Measurements from ENCODE around the gene IL10RA.

DNA sequence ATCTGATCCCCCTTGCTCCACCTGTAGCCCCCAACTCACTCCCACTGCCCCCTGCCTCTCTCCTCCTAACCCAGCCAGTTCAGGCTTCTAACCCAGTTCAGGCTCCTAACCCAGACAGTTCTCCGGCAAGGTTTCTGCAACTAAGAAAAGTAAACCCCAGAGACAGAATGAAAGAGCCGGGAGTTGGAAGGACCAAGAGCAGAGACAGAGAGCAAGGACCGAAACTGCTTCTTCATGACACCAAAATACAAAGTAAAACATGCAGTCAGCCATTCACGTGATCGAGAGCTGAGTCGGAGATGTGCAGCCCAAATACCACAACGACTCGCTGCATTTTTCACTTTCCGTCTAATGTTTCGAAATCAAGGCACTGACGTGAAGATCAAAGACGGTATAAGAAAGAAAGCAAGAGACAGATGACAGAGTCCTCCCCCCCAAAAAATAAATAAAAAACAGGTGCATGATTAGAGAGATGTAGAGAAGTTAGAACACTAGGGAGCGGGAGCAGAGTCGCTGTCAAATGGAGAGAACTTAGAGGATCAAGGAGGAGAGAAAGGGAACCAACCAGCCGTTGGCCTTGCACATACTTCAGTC, 884 bp downstream of the IL10RA start:
- no peak for TF ChIP-seq EZH2phosphoT487 (IDR thresholded peaks at IDR 0.05; ENCODE audit: low read depth)
- TF ChIP-seq, protein P1, sequence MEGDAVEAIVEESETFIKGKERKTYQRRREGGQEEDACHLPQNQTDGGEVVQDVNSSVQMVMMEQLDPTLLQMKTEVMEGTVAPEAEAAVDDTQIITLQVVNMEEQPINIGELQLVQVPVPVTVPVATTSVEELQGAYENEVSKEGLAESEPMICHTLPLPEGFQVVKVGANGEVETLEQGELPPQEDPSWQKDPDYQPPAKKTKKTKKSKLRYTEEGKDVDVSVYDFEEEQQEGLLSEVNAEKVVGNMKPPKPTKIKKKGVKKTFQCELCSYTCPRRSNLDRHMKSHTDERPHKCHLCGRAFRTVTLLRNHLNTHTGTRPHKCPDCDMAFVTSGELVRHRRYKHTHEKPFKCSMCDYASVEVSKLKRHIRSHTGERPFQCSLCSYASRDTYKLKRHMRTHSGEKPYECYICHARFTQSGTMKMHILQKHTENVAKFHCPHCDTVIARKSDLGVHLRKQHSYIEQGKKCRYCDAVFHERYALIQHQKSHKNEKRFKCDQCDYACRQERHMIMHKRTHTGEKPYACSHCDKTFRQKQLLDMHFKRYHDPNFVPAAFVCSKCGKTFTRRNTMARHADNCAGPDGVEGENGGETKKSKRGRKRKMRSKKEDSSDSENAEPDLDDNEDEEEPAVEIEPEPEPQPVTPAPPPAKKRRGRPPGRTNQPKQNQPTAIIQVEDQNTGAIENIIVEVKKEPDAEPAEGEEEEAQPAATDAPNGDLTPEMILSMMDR (IDR thresholded peaks at IDR 0.05; ENCODE audit: low read depth, low read length) = no peak

All from OCI-LY3 (cell line).